ENCODE measurements around the gene CLDN20.

DNA sequence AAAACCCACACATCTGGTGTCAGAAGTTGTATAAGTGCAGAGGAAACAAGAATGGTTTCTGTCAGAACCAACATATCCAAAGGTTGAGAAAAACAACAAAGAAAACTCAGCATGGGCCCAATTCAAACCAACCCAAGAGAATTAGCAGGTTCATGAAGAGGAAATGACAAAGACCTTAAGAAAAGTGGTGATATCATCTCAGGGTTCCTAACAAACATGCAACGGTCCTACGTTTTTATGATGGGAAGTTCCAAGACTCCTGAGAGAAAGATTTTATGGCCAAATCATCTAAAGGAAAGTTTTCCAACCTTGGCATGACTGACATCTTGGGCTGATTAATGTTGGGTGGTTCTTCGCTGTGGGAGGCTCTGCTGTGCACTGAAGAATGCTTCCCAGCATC is 27.5 kb downstream of the CLDN20 start:
- TF ChIP-seq, protein P1, sequence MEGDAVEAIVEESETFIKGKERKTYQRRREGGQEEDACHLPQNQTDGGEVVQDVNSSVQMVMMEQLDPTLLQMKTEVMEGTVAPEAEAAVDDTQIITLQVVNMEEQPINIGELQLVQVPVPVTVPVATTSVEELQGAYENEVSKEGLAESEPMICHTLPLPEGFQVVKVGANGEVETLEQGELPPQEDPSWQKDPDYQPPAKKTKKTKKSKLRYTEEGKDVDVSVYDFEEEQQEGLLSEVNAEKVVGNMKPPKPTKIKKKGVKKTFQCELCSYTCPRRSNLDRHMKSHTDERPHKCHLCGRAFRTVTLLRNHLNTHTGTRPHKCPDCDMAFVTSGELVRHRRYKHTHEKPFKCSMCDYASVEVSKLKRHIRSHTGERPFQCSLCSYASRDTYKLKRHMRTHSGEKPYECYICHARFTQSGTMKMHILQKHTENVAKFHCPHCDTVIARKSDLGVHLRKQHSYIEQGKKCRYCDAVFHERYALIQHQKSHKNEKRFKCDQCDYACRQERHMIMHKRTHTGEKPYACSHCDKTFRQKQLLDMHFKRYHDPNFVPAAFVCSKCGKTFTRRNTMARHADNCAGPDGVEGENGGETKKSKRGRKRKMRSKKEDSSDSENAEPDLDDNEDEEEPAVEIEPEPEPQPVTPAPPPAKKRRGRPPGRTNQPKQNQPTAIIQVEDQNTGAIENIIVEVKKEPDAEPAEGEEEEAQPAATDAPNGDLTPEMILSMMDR (IDR thresholded peaks at IDR 0.05), result no peak
- TF ChIP-seq POLR2A (IDR thresholded peaks at IDR 0.05), result no peak

Measured in lower leg skin (tissue), 3 donors.